Osteoblast (primary cell): ENCODE data around the gene SCN2B. TPM values are rescaled to one million over a fixed set of nuclear protein-coding genes. Genes with fewer than 3 reads are reported as not detected.

Experiments
- DNase-seq: peaks from one replicate; pipeline ENCODE4 v3.0.0; 2011; ENCODE audit warnings: low spot score, mixed read lengths; ENCODE audit not compliant: insufficient read length; ENCODE audit errors: missing footprints
- H2AFZ ChIP-seq: 2 replicates; pipeline ENCODE4 v1.6.0; 2011; ENCODE audit warnings: mild to moderate bottlenecking, low read length
- H3K27ac ChIP-seq: 2 replicates; pipeline ENCODE4 v1.5.1; 2011; ENCODE audit warnings: mild to moderate bottlenecking, low read depth, low read length, moderate library complexity
- H3K27me3 ChIP-seq: 2 replicates; pipeline ENCODE4 v1.6.0; 2012; ENCODE audit warnings: mild to moderate bottlenecking, control low read depth, inconsistent platforms, low read length, moderate library complexity; ENCODE audit not compliant: insufficient read depth
- H3K36me3 ChIP-seq: 2 replicates; pipeline ENCODE4 v1.5.1; 2011; ENCODE audit warnings: mild to moderate bottlenecking, low read length, control low read depth, moderate library complexity; ENCODE audit not compliant: insufficient read depth
- H3K4me1 ChIP-seq: 2 replicates; pipeline ENCODE4 v1.5.1; 2011; ENCODE audit warnings: mild to moderate bottlenecking, low read length, control low read depth, moderate library complexity; ENCODE audit not compliant: insufficient read depth
- H3K4me2 ChIP-seq: 2 replicates; pipeline ENCODE4 v1.6.0; 2011; ENCODE audit warnings: mild to moderate bottlenecking, low read length; ENCODE audit not compliant: insufficient read depth
- H3K4me3 ChIP-seq: fragments of 200-600 bp; sonication (generic); 3 replicates; pipeline ENCODE4 v1.5.1; 2012; ENCODE audit warnings: mild to moderate bottlenecking, low read length, inconsistent platforms; ENCODE audit not compliant: insufficient read depth
- H3K79me2 ChIP-seq: 2 replicates; pipeline ENCODE4 v1.6.0; 2012; ENCODE audit warnings: mild to moderate bottlenecking, low read length, control low read depth, inconsistent platforms; ENCODE audit not compliant: insufficient read depth
- H3K9me3 ChIP-seq: 2 replicates; pipeline ENCODE4 v1.5.1; 2011; ENCODE audit warnings: low read depth, low read length, control low read depth
- H4K20me1 ChIP-seq: 2 replicates; pipeline ENCODE4 v1.6.0; 2012; ENCODE audit warnings: mild to moderate bottlenecking, low read length, control low read depth; ENCODE audit not compliant: insufficient read depth
- CTCF ChIP-seq: IDR thresholded peaks from 2 replicates; pipeline ENCODE4 v1.5.1; 2011; ENCODE audit warnings: mild to moderate bottlenecking, low read depth, low read length, moderate library complexity; ENCODE audit errors: extremely low read depth
- total RNA-seq: library from RNA; depleted of rRNA; stranded (reverse); fragments of >200 nt; gene quantifications from 2 replicates; pipeline ENCODE4 v1.2.3, GENCODE V29; 2012

Gene SCN2B
- total RNA-seq, 1 donor, result not detected

GRCh38 chr11:118212131-118212725 is 35.8 kb upstream of the SCN2B start:
- H3K4me1 ChIP-seq, result no peaks in the 10 kb centered on the region
- H3K4me3 ChIP-seq, result no peak overlapping the region
- no peak for DNase-seq
- H3K9me3 ChIP-seq, result no peaks in the 10 kb centered on the region
- H3K4me2 ChIP-seq, result no peak overlapping the region
- no peaks in the 10 kb centered on the region for H4K20me1 ChIP-seq
- no peak overlapping the region for H2AFZ ChIP-seq
- no peaks in the 10 kb centered on the region for H3K79me2 ChIP-seq
- peaks cover 53% of the 10 kb centered on the region for H3K27me3 ChIP-seq
- no peaks in the 10 kb centered on the region for H3K36me3 ChIP-seq
- no peak for TF ChIP-seq CTCF
- H3K27ac ChIP-seq, result no peak overlapping the region

- Histone ChIP-seq H3K79me2 (no peaks in the 10 kb centered on the region), H3K4me1 (no peaks in the 10 kb centered on the region), H3K4me3 (no peak overlapping the region), H3K4me2 (peak overlapping the region; percentile 32), H3K9me3 (no peaks in the 10 kb centered on the region), H2AFZ (no peak overlapping the region), H3K27me3 (peaks cover 49% of the 10 kb centered on the region), H4K20me1 (no peaks in the 10 kb centered on the region), H3K36me3 (no peaks in the 10 kb centered on the region), H3K27ac (no peak overlapping the region)
- DNase-seq, result no peak
- TF ChIP-seq CTCF, result no peak
Measured at GRCh38 chr11:118211006-118211405, 34.6 kb upstream of the SCN2B start.

- no peaks in the 10 kb centered on the region for H3K4me1 ChIP-seq
- H2AFZ ChIP-seq, result no peak overlapping the region
- no peak for DNase-seq
- no peak overlapping the region for H3K27ac ChIP-seq
- H3K36me3 ChIP-seq, result no peaks in the 10 kb centered on the region
- H3K79me2 ChIP-seq, result no peaks in the 10 kb centered on the region
- H3K9me3 ChIP-seq, result no peaks in the 10 kb centered on the region
- peaks cover 47% of the 10 kb centered on the region for H3K27me3 ChIP-seq
- no peak overlapping the region for H3K4me3 ChIP-seq
- no peak overlapping the region for H3K4me2 ChIP-seq
- no peak for TF ChIP-seq CTCF
- no peaks in the 10 kb centered on the region for H4K20me1 ChIP-seq
Measured at GRCh38 chr11:118210323-118210722, 33.9 kb upstream of the SCN2B start.

- Histone ChIP-seq H3K36me3 (no peaks in the 10 kb centered on the region), H3K4me1 (no peaks in the 10 kb centered on the region), H3K27me3 (peaks cover 35% of the 10 kb centered on the region), H3K79me2 (no peaks in the 10 kb centered on the region), H4K20me1 (no peaks in the 10 kb centered on the region), H3K27ac (no peak overlapping the region), H3K9me3 (no peaks in the 10 kb centered on the region), H3K4me3 (no peak overlapping the region), H2AFZ (no peak overlapping the region), H3K4me2 (no peak overlapping the region)
- TF ChIP-seq CTCF, result no peak
- no peak for DNase-seq
Measured at GRCh38 chr11:118209033-118209432, 32.6 kb upstream of the SCN2B start.
